ENCODE measurements around the gene C13orf46. TPM values are rescaled to one million over a fixed set of nuclear protein-coding genes. Genes with fewer than 3 reads are reported as not detected.

Gene C13orf46
- total RNA-seq, 1 experiment from 2014 or later: 0.07 TPM

- TF ChIP-seq CTCF (conservative IDR thresholded peaks at IDR 0.05; ENCODE audit: low read depth, low read length) (peak; percentile 81), EZH2 (IDR thresholded peaks at IDR 0.05; ENCODE audit: low read length, unreplicated experiment) (no peak), EZH2phosphoT487 (IDR thresholded peaks at IDR 0.05; ENCODE audit: borderline replicate concordance, low read length) (no peak)
- Histone ChIP-seq H3K4me1 (ENCODE audit: insufficient read depth, low read length) (no peaks in the 10 kb centered on the region), H3K9me3 (ENCODE audit: low read length) (no peaks in the 10 kb centered on the region), H3K27me3 (ENCODE audit: low read length) (no peaks in the 10 kb centered on the region), H3K27ac (ENCODE audit: low read length) (no peak overlapping the region), H3K79me2 (ENCODE audit: low read length) (no peaks in the 10 kb centered on the region), H2AFZ (ENCODE audit: low read length) (0 out of 2 replicates have a peak overlapping the region, but pooled peaks have one; percentile 22), H3K9ac (ENCODE audit: low read length) (no peak overlapping the region), H3K9me2 (replicated peaks; ENCODE audit: low read length) (no peaks in the 10 kb centered on the region), H3F3A (ENCODE audit: low read length, unreplicated experiment) (no peaks in the 10 kb centered on the region), H4K20me1 (ENCODE audit: low read length) (no peaks in the 10 kb centered on the region), H3K4me2 (ENCODE audit: low read length) (peak overlapping the region; percentile 47; the same call in 1 of the 2 replicates), H3K4me3 (ENCODE audit: low read length) (no peak overlapping the region), H3K36me3 (ENCODE audit: low read depth, low read length) (no peaks in the 10 kb centered on the region)
- DNase-seq (peak; percentile 85), ATAC-seq (peak; percentile 96)
- ChIA-PET POLR2A (ENCODE audit: unreplicated experiment) (no interaction called here), CTCF (no interaction called here)
- no TSS peak for BruUV-seq (replicated peaks)
- intact Hi-C loops (cut with micrococcal nuclease): loop anchor here (1.0 to 2.0 kb wide), 2 partner anchors 64 to 167 kb away; no protein-coding TSS in a partner anchor
Observed at GRCh38 chr13:113951246-113951999, 22.5 kb downstream of the C13orf46 start.

DNA sequence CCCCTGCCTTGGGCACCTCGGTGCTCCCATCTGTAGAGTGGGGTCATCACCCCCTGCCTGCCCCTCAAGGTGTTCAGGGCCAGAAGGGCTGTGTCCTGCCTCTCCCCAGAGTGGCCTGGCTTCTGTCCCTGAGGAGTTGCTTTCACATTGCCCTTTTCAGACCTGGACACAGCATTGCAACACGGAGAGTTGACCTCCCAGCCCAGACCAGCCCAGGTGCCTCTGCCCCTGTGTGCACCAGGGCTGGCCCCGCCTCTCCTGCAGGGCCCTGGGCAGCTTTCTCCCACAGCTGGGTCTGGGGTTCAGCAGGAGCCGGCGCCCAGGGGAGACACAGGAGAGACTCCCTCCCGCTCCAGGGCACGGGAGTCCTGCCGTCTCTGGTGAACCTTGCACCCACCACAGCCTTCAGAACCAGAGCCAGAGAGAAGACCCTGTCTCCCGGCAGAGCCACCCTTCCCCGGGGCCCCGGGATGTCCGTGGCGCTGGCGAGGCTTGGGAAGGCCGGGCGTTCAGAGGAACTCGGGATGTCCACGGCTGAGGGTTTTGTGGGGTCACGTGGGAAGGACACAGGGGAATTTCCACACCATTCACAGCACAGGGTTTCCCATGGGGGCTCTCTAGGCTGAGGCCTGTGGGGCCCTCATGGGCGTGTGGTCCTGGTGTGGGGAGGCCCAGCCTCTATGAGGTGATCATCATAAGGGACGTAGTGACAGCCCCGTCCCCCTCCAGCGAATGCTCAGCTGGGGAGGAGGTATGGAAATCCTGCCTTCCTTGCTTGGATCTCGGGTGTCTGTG is 23.2 kb downstream of the C13orf46 start:
- H3K36me3 ChIP-seq (ENCODE audit: low read depth, low read length): no peaks in the 10 kb centered on the region
- H3K4me3 ChIP-seq (ENCODE audit: low read length): no peak overlapping the region
- no peaks in the 10 kb centered on the region for H4K20me1 ChIP-seq (ENCODE audit: low read length)
- no TSS peak for BruUV-seq (replicated peaks)
- H3K9me3 ChIP-seq (ENCODE audit: low read length): no peaks in the 10 kb centered on the region
- H3K9ac ChIP-seq (ENCODE audit: low read length): no peak overlapping the region
- CTCF ChIA-PET: no interaction called here
- no peaks in the 10 kb centered on the region for H3K4me1 ChIP-seq (ENCODE audit: insufficient read depth, low read length)
- no peaks in the 10 kb centered on the region for H3K9me2 ChIP-seq (replicated peaks; ENCODE audit: low read length)
- ATAC-seq (no peak), DNase-seq (no peak)
- intact Hi-C loops (cut with micrococcal nuclease): loop anchor here (1.0 to 2.0 kb wide), 2 partner anchors 65 to 168 kb away; no protein-coding TSS in a partner anchor
- H3K4me2 ChIP-seq (ENCODE audit: low read length): 0 out of 2 replicates have a peak overlapping the region, but pooled peaks have one; percentile 22
- H3K27me3 ChIP-seq (ENCODE audit: low read length): no peaks in the 10 kb centered on the region
- TF ChIP-seq EZH2phosphoT487 (IDR thresholded peaks at IDR 0.05; ENCODE audit: borderline replicate concordance, low read length) (no peak), EZH2 (IDR thresholded peaks at IDR 0.05; ENCODE audit: low read length, unreplicated experiment) (no peak), CTCF (conservative IDR thresholded peaks at IDR 0.05; ENCODE audit: low read depth, low read length) (no peak)
- POLR2A ChIA-PET (ENCODE audit: unreplicated experiment): no interaction called here
- H3K27ac ChIP-seq (ENCODE audit: low read length): no peak overlapping the region
- no peaks in the 10 kb centered on the region for H3K79me2 ChIP-seq (ENCODE audit: low read length)
- H3F3A ChIP-seq (ENCODE audit: low read length, unreplicated experiment): no peaks in the 10 kb centered on the region
- no peak overlapping the region for H2AFZ ChIP-seq (ENCODE audit: low read length)
